K562 (cell line): ENCODE measurements around the gene GPR32. TPM values are rescaled to one million over a fixed set of nuclear protein-coding genes. Genes with fewer than 3 reads are reported as not detected.

Experiments used
- ARNT ChIP-seq, 2 experiments: fragments of 450-650 bp; IDR thresholded peaks; 2 replicates each; pipeline ENCODE4 v1.6.1; 2016; ENCODE audit warnings: mild to moderate bottlenecking in 1 of 2
- EP400 ChIP-seq: fragments of 450-650 bp; IDR thresholded peaks from 2 replicates; pipeline ENCODE4 v1.6.1; 2017; ENCODE audit warnings: antibody characterized with exemption, mild to moderate bottlenecking, moderate library complexity
- GTF2F1 ChIP-seq: IDR thresholded peaks from 2 replicates; pipeline ENCODE4 v1.6.1; 2011; ENCODE audit warnings: low read depth, low read length, improper control_type of control experiment
- KLF6 ChIP-seq: fragments of 250-450 bp; sonication (Bioruptor Pico); IDR thresholded peaks from 2 replicates; pipeline ENCODE4 v1.4.0; 2020; ENCODE audit warnings: mild to moderate bottlenecking, moderate library complexity, borderline replicate concordance
- NEUROD1 ChIP-seq: fragments of 150-350 bp; IDR thresholded peaks from 2 replicates; pipeline ENCODE4 v1.6.1; 2014; ENCODE audit warnings: borderline replicate concordance, low read length, low read depth; ENCODE audit not compliant: partially characterized antibody
- RBM25 ChIP-seq: fragments of 200-400 bp; formaldehyde crosslinking; IDR thresholded peaks from 2 replicates; pipeline ENCODE4 v1.6.1; 2018; ENCODE audit warnings: low read length, low read depth, moderate library complexity; ENCODE audit not compliant: severe bottlenecking
- USF1 ChIP-seq: sonication (generic); formaldehyde crosslinking; IDR thresholded peaks from 2 replicates; pipeline ENCODE4 v1.9.0; 2022; ENCODE audit warnings: mild to moderate bottlenecking, missing genetic modification reagents
- ZFX ChIP-seq: sonication (generic); formaldehyde crosslinking; IDR thresholded peaks from 2 replicates; pipeline ENCODE4 v1.8.0; 2022; ENCODE audit warnings: mild to moderate bottlenecking, missing genetic modification reagents, moderate library complexity
- polyA plus RNA-seq, 8 experiments: library from polyadenylated mRNA; depleted of rRNA in 4 of 8; stranded (reverse) in 5 of 8; unstranded in 3 of 8; fragments of >200 nt; fragmentation: Nextera tagmentation in 2 of 8; fragmentation: Illumina TruSeq in 1 of 8; extraction: Ambion mirVana in 2 of 8; extraction: Trizol in 1 of 8; gene quantifications; 2 replicates each; pipeline versions ENCODE4 v1.2.1 to v1.2.3, GENCODE V29; 2011 to 2014; ENCODE audit warnings: inconsistent platforms in 1 of 8, missing spikeins in 1 of 8
- total RNA-seq, 7 experiments: library from RNA; depleted of rRNA in 6 of 7; stranded (reverse); fragments of >200 nt in 6 of 7; fragmentation: Illumina TruSeq in 2 of 7; extraction: Trizol in 2 of 7; gene quantifications; 2 replicates each; pipeline versions ENCODE4 v1.2.1 to v1.2.3, GENCODE V29; 2011 to 2021; ENCODE audit warnings: low replicate concordance in 1 of 7
- TF ChIP-seq, protein P1 (sequence below), 2 experiments: fragments of 450-650 bp; formaldehyde crosslinking in 1 of 2; IDR thresholded peaks; 2 replicates each; pipeline versions ENCODE4 v1.4.0 to v1.6.1; 2014 to 2020; ENCODE audit warnings: mild to moderate bottlenecking in 2 of 2, borderline replicate concordance in 1 of 2, low read depth in 1 of 2
- TF ChIP-seq, protein P2 (sequence below): sonication (generic); formaldehyde crosslinking; IDR thresholded peaks from 2 replicates; pipeline ENCODE4 v1.5.0; 2020; ENCODE audit warnings: missing genetic modification reagents
- TF ChIP-seq, protein P3 (sequence below): fragments of 450-650 bp; IDR thresholded peaks from 2 replicates; pipeline ENCODE4 v1.6.1; 2017; ENCODE audit warnings: antibody characterized with exemption, mild to moderate bottlenecking

GPR32 gene
- total and polyA plus RNA-seq, 9 of the 15 experiments (the other 6 are each of a cell fraction or from before 2014, with no cell fraction given): not detected

DNA sequence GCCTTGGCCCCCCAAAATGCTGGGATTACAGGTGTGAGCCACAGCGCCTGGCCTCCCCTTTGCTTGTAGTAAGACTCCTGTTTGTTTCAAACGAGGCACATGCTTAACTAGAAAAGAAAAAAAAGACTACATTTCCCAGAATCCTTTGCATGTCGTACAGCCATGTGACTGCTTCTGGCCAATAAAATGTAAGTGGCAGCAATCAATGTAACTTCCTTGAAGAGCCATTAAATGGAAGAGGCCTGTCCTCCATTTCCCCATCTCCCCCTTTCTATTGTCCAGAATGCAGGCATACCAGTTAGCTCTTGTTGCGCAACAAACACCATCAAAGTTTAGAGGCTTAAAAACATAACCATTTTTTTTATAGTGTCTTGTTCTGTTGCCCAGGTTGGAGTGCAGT lies 10.4 kb upstream of the GPR32 start (continued):
- TF ChIP-seq, protein P1, sequence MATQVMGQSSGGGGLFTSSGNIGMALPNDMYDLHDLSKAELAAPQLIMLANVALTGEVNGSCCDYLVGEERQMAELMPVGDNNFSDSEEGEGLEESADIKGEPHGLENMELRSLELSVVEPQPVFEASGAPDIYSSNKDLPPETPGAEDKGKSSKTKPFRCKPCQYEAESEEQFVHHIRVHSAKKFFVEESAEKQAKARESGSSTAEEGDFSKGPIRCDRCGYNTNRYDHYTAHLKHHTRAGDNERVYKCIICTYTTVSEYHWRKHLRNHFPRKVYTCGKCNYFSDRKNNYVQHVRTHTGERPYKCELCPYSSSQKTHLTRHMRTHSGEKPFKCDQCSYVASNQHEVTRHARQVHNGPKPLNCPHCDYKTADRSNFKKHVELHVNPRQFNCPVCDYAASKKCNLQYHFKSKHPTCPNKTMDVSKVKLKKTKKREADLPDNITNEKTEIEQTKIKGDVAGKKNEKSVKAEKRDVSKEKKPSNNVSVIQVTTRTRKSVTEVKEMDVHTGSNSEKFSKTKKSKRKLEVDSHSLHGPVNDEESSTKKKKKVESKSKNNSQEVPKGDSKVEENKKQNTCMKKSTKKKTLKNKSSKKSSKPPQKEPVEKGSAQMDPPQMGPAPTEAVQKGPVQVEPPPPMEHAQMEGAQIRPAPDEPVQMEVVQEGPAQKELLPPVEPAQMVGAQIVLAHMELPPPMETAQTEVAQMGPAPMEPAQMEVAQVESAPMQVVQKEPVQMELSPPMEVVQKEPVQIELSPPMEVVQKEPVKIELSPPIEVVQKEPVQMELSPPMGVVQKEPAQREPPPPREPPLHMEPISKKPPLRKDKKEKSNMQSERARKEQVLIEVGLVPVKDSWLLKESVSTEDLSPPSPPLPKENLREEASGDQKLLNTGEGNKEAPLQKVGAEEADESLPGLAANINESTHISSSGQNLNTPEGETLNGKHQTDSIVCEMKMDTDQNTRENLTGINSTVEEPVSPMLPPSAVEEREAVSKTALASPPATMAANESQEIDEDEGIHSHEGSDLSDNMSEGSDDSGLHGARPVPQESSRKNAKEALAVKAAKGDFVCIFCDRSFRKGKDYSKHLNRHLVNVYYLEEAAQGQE (IDR thresholded peaks at IDR 0.05; ENCODE audit: borderline replicate concordance): peak; percentile 77
- TF ChIP-seq, protein P1 (CRISPR knock-in tag; IDR thresholded peaks at IDR 0.05; ENCODE audit: low read depth): no peak
- TF ChIP-seq KLF6 (CRISPR knock-in tag) (no peak), GTF2F1 (no peak), USF1 (CRISPR knock-in tag) (peak; percentile 97), RBM25 (peak; percentile 95), EP400 (peak; percentile 40; the same call in 1 of the 2 replicates), ARNT (IDR thresholded peaks at IDR 0.05) (peak in 1 of 2 experiments; percentile 57; a peak in 1 of 4 replicates), ZFX (CRISPR knock-in tag) (0 out of 2 replicates have a peak, but pooled peaks have one; percentile 21), NEUROD1 (peak; percentile 10)
- TF ChIP-seq, protein P2, sequence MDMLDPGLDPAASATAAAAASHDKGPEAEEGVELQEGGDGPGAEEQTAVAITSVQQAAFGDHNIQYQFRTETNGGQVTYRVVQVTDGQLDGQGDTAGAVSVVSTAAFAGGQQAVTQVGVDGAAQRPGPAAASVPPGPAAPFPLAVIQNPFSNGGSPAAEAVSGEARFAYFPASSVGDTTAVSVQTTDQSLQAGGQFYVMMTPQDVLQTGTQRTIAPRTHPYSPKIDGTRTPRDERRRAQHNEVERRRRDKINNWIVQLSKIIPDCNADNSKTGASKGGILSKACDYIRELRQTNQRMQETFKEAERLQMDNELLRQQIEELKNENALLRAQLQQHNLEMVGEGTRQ (CRISPR knock-in tag): peak; percentile 98
- TF ChIP-seq, protein P3, sequence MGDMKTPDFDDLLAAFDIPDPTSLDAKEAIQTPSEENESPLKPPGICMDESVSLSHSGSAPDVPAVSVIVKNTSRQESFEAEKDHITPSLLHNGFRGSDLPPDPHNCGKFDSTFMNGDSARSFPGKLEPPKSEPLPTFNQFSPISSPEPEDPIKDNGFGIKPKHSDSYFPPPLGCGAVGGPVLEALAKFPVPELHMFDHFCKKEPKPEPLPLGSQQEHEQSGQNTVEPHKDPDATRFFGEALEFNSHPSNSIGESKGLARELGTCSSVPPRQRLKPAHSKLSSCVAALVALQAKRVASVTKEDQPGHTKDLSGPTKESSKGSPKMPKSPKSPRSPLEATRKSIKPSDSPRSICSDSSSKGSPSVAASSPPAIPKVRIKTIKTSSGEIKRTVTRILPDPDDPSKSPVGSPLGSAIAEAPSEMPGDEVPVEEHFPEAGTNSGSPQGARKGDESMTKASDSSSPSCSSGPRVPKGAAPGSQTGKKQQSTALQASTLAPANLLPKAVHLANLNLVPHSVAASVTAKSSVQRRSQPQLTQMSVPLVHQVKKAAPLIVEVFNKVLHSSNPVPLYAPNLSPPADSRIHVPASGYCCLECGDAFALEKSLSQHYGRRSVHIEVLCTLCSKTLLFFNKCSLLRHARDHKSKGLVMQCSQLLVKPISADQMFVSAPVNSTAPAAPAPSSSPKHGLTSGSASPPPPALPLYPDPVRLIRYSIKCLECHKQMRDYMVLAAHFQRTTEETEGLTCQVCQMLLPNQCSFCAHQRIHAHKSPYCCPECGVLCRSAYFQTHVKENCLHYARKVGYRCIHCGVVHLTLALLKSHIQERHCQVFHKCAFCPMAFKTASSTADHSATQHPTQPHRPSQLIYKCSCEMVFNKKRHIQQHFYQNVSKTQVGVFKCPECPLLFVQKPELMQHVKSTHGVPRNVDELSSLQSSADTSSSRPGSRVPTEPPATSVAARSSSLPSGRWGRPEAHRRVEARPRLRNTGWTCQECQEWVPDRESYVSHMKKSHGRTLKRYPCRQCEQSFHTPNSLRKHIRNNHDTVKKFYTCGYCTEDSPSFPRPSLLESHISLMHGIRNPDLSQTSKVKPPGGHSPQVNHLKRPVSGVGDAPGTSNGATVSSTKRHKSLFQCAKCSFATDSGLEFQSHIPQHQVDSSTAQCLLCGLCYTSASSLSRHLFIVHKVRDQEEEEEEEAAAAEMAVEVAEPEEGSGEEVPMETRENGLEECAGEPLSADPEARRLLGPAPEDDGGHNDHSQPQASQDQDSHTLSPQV: 0 out of 2 replicates have a peak, but pooled peaks have one; percentile 37
